ENCODE measurements around the gene CRABP1.

DNA sequence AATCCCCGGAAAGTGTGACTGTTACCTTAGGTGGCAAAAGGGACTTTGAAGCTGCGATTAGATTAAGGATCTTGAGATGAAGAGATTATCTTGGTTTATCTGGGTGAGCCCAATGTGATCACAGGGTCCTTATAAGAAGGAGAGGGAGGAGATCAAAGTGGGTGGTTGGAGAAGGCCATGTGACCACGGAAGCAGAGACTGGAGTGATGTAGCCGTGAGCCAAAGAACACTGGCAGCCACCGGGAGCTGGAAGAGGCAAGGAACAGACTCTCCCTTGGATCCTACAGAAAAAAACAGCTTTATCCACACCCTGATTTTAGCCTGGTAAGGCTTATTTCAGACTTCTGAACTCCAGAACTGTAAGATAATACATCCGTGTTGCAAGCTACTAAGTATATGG, 29.9 kb downstream of the CRABP1 start:
- no peak for TF ChIP-seq POLR2A (IDR thresholded peaks at IDR 0.05)
- TF ChIP-seq, protein P1, sequence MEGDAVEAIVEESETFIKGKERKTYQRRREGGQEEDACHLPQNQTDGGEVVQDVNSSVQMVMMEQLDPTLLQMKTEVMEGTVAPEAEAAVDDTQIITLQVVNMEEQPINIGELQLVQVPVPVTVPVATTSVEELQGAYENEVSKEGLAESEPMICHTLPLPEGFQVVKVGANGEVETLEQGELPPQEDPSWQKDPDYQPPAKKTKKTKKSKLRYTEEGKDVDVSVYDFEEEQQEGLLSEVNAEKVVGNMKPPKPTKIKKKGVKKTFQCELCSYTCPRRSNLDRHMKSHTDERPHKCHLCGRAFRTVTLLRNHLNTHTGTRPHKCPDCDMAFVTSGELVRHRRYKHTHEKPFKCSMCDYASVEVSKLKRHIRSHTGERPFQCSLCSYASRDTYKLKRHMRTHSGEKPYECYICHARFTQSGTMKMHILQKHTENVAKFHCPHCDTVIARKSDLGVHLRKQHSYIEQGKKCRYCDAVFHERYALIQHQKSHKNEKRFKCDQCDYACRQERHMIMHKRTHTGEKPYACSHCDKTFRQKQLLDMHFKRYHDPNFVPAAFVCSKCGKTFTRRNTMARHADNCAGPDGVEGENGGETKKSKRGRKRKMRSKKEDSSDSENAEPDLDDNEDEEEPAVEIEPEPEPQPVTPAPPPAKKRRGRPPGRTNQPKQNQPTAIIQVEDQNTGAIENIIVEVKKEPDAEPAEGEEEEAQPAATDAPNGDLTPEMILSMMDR (IDR thresholded peaks at IDR 0.05 in 8 of 11, conservative IDR thresholded peaks at IDR 0.05 in 3 of 11): no peak

All from spleen (tissue), 7 donors.